WI38 (cell line): ENCODE measurements around the gene TNFAIP8.

Experiments
- H3K4me3 ChIP-seq: 2 replicates; pipeline ENCODE4 v1.5.1; 2011; ENCODE audit warnings: low read depth, mild to moderate bottlenecking, control low read depth, low read length
- CTCF ChIP-seq: IDR thresholded peaks from 2 replicates; pipeline ENCODE4 v1.5.1; 2012; ENCODE audit warnings: low read depth, mild to moderate bottlenecking, control low read depth, low read length

Gene TNFAIP8

DNA sequence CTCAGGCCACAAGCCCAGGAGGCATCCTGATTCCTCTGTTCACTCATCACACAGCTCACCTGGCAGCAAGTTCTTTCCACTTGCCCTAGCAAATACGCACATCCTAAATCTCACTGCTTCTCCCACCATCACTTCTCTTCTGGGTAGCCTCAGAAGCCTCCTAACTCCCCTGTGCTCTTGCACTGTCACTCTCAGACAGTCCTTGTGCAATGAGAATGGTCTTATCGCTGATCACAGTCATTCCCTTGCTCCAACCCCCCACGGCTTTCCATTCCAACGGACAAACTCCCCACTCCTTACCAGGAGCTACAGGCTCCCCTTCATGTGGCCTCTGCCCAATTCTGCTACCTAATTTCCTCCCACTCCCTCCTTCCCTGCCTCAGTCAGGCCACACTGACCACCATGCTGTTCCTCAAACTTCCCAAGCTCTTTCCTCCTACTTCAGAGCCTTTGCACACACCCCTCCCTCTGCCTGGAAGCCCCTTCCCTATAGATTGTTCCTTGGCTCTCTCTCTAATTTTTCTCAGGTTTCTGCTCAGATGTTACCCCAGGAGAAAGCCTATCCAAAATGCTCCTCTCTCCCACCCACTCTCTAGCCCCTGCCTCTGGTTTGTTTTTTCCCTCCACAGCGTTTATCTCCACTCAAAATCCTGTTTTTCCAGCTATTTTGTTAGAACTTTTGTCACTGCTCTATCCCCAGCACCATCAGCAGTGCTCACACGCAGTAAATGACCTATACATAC lies 34.1 kb upstream of the TNFAIP8 start:
- no peak overlapping the region for H3K4me3 ChIP-seq
- TF ChIP-seq CTCF: no peak

- no peak for TF ChIP-seq CTCF
Observed at GRCh38 chr5:119322312-119322947, 33.4 kb upstream of the TNFAIP8 start.

GRCh38 chr5:119322948-119323537 lies 32.8 kb upstream of the TNFAIP8 start:
- TF ChIP-seq CTCF: no peak
- H3K4me3 ChIP-seq: no peak overlapping the region

More at GRCh38 chr5:119322312-119322947, 33.4 kb upstream of the TNFAIP8 start:
- H3K4me3 ChIP-seq: no peak overlapping the region

GRCh38 chr5:119323601-119324000 lies 32.2 kb upstream of the TNFAIP8 start:
- H3K4me3 ChIP-seq: no peak overlapping the region
- TF ChIP-seq CTCF: no peak

DNA sequence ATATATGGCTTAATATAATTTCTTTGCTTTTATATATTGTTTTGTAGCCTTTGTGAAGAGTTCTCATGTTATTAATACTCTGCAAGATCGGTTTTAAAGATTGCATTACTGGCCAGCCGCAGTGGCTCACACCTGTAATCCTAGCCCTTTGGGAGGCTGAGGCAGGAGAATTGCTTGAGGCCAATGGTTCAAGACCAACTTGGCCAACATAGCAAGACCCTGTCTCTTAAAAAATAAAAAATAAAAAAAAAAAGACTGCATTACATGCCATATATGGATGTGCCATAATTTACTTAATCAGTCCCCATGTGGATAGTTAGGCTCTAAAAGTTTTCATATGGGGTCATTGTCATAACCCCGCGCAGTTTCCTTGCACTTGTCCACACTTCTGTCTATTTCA lies 31.0 kb upstream of the TNFAIP8 start:
- TF ChIP-seq CTCF: no peak
- no peak overlapping the region for H3K4me3 ChIP-seq

DNA sequence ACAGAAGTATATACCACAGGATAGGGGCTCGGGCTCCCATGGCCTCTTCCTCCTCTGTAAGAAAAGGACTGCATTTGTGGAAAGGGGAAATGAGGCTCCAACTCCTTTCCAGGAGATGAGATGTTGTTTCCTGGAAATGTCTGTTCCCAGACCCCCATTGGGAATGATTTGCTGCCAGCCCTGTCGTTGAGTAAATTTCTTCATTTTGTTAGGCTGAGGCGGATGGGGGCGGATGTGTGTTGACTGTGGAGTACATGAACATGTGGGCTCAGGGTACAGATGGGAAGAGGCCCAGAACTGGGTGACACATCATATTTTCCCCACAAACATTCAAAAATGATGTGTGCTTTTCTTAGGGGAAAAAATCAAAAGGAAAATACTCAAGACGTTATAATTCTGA lies 28.8 kb upstream of the TNFAIP8 start:
- no peak overlapping the region for H3K4me3 ChIP-seq
- TF ChIP-seq CTCF: no peak
